Neural cell (in vitro differentiated cells): ENCODE results near the gene SLC35E1. TPM values are rescaled to one million over a fixed set of nuclear protein-coding genes. Genes with fewer than 3 reads are reported as not detected.

Source experiments
- H2AFZ ChIP-seq: fragments of 200-600, 300-800 bp; sonication (generic), shearing (Covaris generic); 2 replicates; pipeline ENCODE4 v1.6.0; 2014; ENCODE audit warnings: low read depth, mild to moderate bottlenecking, antibody characterized with exemption, low read length, moderate library complexity
- H3F3A ChIP-seq: fragments of 200-600 bp; shearing (Covaris generic); 2 replicates; pipeline ENCODE4 v1.6.1; 2016; ENCODE audit warnings: mild to moderate bottlenecking, moderate library complexity, mixed read lengths, antibody characterized with exemption, low read length; ENCODE audit not compliant: insufficient read depth, poor library complexity, severe bottlenecking
- H3K27ac ChIP-seq: fragments of 200-600, 300-800 bp; sonication (generic), shearing (Covaris generic); 2 replicates; pipeline ENCODE4 v1.5.1; 2014; ENCODE audit warnings: mild to moderate bottlenecking, low read length, moderate library complexity
- H3K27me3 ChIP-seq: fragments of 300-800, 200-600 bp; sonication (generic), shearing (Covaris generic); 2 replicates; pipeline ENCODE4 v1.6.0; 2014; ENCODE audit warnings: mild to moderate bottlenecking, low read depth, low read length, moderate library complexity; ENCODE audit not compliant: insufficient read depth
- H3K36me3 ChIP-seq: fragments of 300-800, 200-600 bp; sonication (generic), shearing (Covaris generic); 2 replicates; pipeline ENCODE4 v1.5.1; 2014; ENCODE audit warnings: mild to moderate bottlenecking, antibody characterized with exemption, low read length, moderate library complexity; ENCODE audit not compliant: insufficient read depth
- H3K4me2 ChIP-seq: fragments of 300-800, 200-600 bp; sonication (generic), shearing (Covaris generic); 2 replicates; pipeline ENCODE4 v1.6.0; 2014; ENCODE audit warnings: mild to moderate bottlenecking, low read length
- H3K4me3 ChIP-seq: fragments of 300-800, 200-600 bp; sonication (generic), shearing (Covaris generic); 2 replicates; pipeline ENCODE4 v1.5.1; 2014; ENCODE audit warnings: mild to moderate bottlenecking, low read length, moderate library complexity
- H3K79me2 ChIP-seq: fragments of 200-600 bp; shearing (Covaris generic); replicated peaks from 2 replicates; pipeline ENCODE4 v1.6.0; 2014; ENCODE audit warnings: mild to moderate bottlenecking, low read length, moderate library complexity; ENCODE audit not compliant: insufficient read depth
- H3K9ac ChIP-seq: fragments of 300-800, 200-600 bp; sonication (generic), shearing (Covaris generic); 2 replicates; pipeline ENCODE4 v1.6.1; 2016; ENCODE audit warnings: mild to moderate bottlenecking, low read length, mixed read lengths
- H3K9me2 ChIP-seq: fragments of 200-600 bp; shearing (Covaris generic); 2 replicates; pipeline ENCODE4 v1.6.1; 2016; ENCODE audit warnings: mild to moderate bottlenecking, low read length, mixed read lengths; ENCODE audit not compliant: insufficient read depth
- H3K9me3 ChIP-seq: fragments of 200-600, 300-800 bp; sonication (generic), shearing (Covaris generic); 2 replicates; pipeline ENCODE4 v1.6.1; 2016; ENCODE audit warnings: mild to moderate bottlenecking, mixed run types, low read length, moderate library complexity, mixed read lengths
- H4K20me1 ChIP-seq: fragments of 200-600 bp; shearing (Covaris generic); 2 replicates; pipeline ENCODE4 v1.6.1; 2016; ENCODE audit warnings: mild to moderate bottlenecking, mixed run types; ENCODE audit not compliant: insufficient read depth
- EP300 ChIP-seq: fragments of 450-650 bp; conservative IDR thresholded peaks from 2 replicates; pipeline ENCODE4 v1.6.1; 2014; ENCODE audit warnings: antibody characterized with exemption, mild to moderate bottlenecking, moderate library complexity; ENCODE audit not compliant: poor library complexity, severe bottlenecking
- EZH2 ChIP-seq: fragments of 200-600, 300-800 bp; shearing (Covaris generic), sonication (generic); IDR thresholded peaks from 2 replicates; pipeline ENCODE4 v1.6.1; 2014; ENCODE audit warnings: antibody characterized with exemption, low read length, borderline replicate concordance, mild to moderate bottlenecking; ENCODE audit not compliant: insufficient read depth, poor library complexity, severe bottlenecking
- MXI1 ChIP-seq: fragments of 450-650 bp; conservative IDR thresholded peaks from 2 replicates; pipeline ENCODE4 v1.6.1; 2014; ENCODE audit warnings: antibody characterized with exemption, mild to moderate bottlenecking; ENCODE audit not compliant: poor library complexity, severe bottlenecking
- POLR2AphosphoS5 ChIP-seq: IDR thresholded peaks from 2 replicates; pipeline ENCODE4 v1.6.1; 2012
- RAD21 ChIP-seq: fragments of 450-650 bp; conservative IDR thresholded peaks from 2 replicates; pipeline ENCODE4 v1.6.1; 2014; ENCODE audit warnings: antibody characterized with exemption, mild to moderate bottlenecking, moderate library complexity
- REST ChIP-seq: IDR thresholded peaks from 2 replicates; pipeline ENCODE4 v1.6.1; 2012; ENCODE audit warnings: borderline replicate concordance
- SMC3 ChIP-seq: fragments of 450-650 bp; conservative IDR thresholded peaks from 2 replicates; pipeline ENCODE4 v1.6.1; 2014; ENCODE audit warnings: antibody characterized with exemption, mild to moderate bottlenecking, moderate library complexity; ENCODE audit not compliant: poor library complexity
- TAF1 ChIP-seq: IDR thresholded peaks from 2 replicates; pipeline ENCODE4 v1.6.1; 2012; ENCODE audit warnings: low read depth
- polyA plus RNA-seq: library from polyadenylated mRNA; depleted of rRNA; stranded (reverse); fragments of >200 nt; gene quantifications from 2 replicates; pipeline ENCODE4 v1.2.3, GENCODE V29; 2014
- TF ChIP-seq, protein P1 (sequence below): fragments of 450-650 bp; IDR thresholded peaks from 2 replicates; pipeline ENCODE4 v1.5.1; 2014; ENCODE audit warnings: antibody characterized with exemption, mild to moderate bottlenecking, moderate library complexity; ENCODE audit not compliant: poor library complexity, severe bottlenecking

The SLC35E1 gene
- polyA plus RNA-seq, 1 donor from 2014 or later, result 23.9 TPM

DNA sequence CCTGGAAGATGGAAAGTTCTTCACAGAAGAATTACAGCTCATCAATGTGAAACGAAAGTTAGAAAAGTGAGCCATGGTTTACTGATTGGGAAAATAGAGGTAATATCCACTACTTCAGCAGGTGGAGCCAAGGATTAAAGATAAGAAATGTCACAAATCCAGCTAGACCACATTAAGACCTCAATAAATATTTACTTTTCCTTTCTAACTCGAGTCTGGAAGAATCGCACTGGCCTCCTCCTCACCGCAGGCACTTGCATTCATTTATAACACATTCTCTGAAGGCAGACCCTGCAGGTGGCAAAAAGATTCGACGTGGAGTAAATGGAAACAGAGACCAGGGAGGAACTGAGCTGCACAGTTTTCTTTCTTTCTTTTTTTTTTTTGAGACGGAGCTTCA is 7.4 kb downstream of the SLC35E1 start:
- H3K27me3 ChIP-seq, result no peaks in the 10 kb centered on the region
- H3K36me3 ChIP-seq, result peaks cover 7% of the 10 kb centered on the region
- H4K20me1 ChIP-seq, result no peaks in the 10 kb centered on the region

GRCh38 chr19:16562608-16563025 is 9.6 kb downstream of the SLC35E1 start:
- TF ChIP-seq EZH2, result no peak
- TF ChIP-seq MXI1, result no peak
- no peak for TF ChIP-seq EP300
- TF ChIP-seq POLR2AphosphoS5, result no peak
- TF ChIP-seq, protein P1, sequence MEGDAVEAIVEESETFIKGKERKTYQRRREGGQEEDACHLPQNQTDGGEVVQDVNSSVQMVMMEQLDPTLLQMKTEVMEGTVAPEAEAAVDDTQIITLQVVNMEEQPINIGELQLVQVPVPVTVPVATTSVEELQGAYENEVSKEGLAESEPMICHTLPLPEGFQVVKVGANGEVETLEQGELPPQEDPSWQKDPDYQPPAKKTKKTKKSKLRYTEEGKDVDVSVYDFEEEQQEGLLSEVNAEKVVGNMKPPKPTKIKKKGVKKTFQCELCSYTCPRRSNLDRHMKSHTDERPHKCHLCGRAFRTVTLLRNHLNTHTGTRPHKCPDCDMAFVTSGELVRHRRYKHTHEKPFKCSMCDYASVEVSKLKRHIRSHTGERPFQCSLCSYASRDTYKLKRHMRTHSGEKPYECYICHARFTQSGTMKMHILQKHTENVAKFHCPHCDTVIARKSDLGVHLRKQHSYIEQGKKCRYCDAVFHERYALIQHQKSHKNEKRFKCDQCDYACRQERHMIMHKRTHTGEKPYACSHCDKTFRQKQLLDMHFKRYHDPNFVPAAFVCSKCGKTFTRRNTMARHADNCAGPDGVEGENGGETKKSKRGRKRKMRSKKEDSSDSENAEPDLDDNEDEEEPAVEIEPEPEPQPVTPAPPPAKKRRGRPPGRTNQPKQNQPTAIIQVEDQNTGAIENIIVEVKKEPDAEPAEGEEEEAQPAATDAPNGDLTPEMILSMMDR, result no peak
- no peak for TF ChIP-seq RAD21
- TF ChIP-seq TAF1, result no peak
- TF ChIP-seq REST, result no peak
- Histone ChIP-seq H3K36me3 (peaks cover 7% of the 10 kb centered on the region), H3K27ac (no peak overlapping the region), H3K79me2 (no peaks in the 10 kb centered on the region), H3K4me2 (no peak overlapping the region), H3K4me3 (no peak overlapping the region), H3F3A (no peaks in the 10 kb centered on the region), H4K20me1 (no peaks in the 10 kb centered on the region), H2AFZ (no peak overlapping the region), H3K27me3 (no peaks in the 10 kb centered on the region), H3K9me3 (no peaks in the 10 kb centered on the region), H3K9me2 (no peaks in the 10 kb centered on the region), H3K9ac (no peak overlapping the region)

More for the DNA sequence above, 7.4 kb downstream of the SLC35E1 start:
- no peaks in the 10 kb centered on the region for H3K9me3 ChIP-seq
- H3K27ac ChIP-seq, result no peak overlapping the region
- TF ChIP-seq SMC3 (no peak), MXI1 (no peak)
- H3K4me3 ChIP-seq, result no peak overlapping the region
- no peaks in the 10 kb centered on the region for H3K9me2 ChIP-seq
- H3K9ac ChIP-seq, result no peak overlapping the region
- H3K79me2 ChIP-seq, result no peaks in the 10 kb centered on the region
- no peaks in the 10 kb centered on the region for H3F3A ChIP-seq
- no peak overlapping the region for H3K4me2 ChIP-seq
- no peak overlapping the region for H2AFZ ChIP-seq

DNA sequence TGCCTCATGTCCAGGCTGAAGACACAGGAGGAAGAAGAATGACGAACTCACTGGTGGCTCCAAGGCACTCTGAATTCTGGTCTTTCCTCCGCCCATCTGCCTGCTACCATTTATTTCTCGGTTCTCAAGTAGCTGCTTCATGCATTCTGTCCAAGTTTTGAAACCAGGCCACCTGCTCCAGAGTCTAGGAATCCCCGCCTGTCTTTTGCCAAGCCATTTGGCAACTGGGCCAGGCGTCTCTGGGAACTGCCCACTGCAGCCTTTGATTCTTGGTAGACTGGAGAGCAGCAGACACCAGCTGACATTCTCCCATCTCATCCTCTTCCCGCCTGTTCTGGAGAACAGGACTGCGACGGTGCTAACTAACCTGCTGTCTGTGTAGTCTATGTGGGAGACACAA is 10.8 kb downstream of the SLC35E1 start:
- no peak overlapping the region for H3K27ac ChIP-seq

More for the DNA sequence above, 10.8 kb downstream of the SLC35E1 start:
- no peak overlapping the region for H3K4me3 ChIP-seq
- H3F3A ChIP-seq, result no peaks in the 10 kb centered on the region
- no peaks in the 10 kb centered on the region for H4K20me1 ChIP-seq
- TF ChIP-seq REST (no peak), MXI1 (no peak), EZH2 (no peak), TAF1 (no peak), EP300 (no peak), RAD21 (no peak), POLR2AphosphoS5 (no peak)
- TF ChIP-seq, protein P1, result no peak
- H3K27me3 ChIP-seq, result no peaks in the 10 kb centered on the region
- no peak overlapping the region for H2AFZ ChIP-seq
- H3K4me2 ChIP-seq, result no peak overlapping the region
- H3K9me2 ChIP-seq, result no peaks in the 10 kb centered on the region
- H3K9ac ChIP-seq, result no peak overlapping the region
- H3K9me3 ChIP-seq, result no peaks in the 10 kb centered on the region
- no peaks in the 10 kb centered on the region for H3K79me2 ChIP-seq
- H3K36me3 ChIP-seq, result peaks cover 4% of the 10 kb centered on the region
